NCI-H345 treated with DMSO at 0.1 percent for 48 hours (cell line): Measurements from ENCODE around the gene ADAMTSL5.
"Not testable (repeated sequence)": the region's sequence is repeated elsewhere in the genome, so short reads cannot be mapped to it uniquely, and the experiment has no call there.

Experiments
- DNase-seq: peaks from one replicate; lab custom pipeline; 2025; ENCODE audit not compliant: unreplicated experiment; lab: John Stamatoyannopoulos, UW

Gene ADAMTSL5

DNA sequence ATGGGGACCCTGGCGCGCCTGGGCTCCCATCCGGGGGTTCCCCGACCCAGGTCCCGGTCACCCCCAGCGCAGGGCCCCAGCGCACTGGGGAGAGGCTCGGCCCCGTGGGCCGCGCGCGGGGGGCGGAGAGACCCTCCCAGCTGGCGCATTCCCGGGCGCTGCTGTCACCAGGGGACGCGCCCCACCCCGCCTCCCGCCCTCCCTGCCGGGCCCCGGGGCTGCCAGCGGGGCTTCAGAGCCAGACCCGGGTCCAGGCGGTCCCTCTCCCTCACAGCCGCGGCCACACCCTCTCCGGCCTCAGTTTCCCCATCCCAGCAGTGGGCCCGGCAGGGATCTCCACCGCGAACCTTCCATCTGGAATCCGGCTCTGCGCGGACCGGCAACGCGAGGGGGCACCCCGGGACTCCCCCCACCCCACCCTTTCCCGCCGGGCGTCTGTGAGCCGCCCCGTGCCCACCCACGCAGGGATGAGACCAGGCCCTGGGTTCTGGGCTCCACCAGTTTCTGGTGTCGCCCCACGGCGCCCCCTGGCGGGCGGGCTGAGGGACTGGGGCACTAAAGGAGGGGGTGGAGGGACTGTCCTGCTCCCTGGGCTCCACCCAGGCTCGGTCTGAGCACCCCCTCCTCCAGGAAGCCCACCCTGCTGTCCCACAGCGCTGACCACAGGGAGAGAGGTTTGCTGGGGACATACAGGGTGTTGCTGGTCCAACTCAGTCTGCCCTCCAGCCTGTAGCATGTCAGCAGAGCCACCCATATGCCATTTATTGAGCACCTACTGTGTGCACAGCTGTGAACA is 878 bp upstream of the ADAMTSL5 start:
- no peak for DNase-seq

DNA sequence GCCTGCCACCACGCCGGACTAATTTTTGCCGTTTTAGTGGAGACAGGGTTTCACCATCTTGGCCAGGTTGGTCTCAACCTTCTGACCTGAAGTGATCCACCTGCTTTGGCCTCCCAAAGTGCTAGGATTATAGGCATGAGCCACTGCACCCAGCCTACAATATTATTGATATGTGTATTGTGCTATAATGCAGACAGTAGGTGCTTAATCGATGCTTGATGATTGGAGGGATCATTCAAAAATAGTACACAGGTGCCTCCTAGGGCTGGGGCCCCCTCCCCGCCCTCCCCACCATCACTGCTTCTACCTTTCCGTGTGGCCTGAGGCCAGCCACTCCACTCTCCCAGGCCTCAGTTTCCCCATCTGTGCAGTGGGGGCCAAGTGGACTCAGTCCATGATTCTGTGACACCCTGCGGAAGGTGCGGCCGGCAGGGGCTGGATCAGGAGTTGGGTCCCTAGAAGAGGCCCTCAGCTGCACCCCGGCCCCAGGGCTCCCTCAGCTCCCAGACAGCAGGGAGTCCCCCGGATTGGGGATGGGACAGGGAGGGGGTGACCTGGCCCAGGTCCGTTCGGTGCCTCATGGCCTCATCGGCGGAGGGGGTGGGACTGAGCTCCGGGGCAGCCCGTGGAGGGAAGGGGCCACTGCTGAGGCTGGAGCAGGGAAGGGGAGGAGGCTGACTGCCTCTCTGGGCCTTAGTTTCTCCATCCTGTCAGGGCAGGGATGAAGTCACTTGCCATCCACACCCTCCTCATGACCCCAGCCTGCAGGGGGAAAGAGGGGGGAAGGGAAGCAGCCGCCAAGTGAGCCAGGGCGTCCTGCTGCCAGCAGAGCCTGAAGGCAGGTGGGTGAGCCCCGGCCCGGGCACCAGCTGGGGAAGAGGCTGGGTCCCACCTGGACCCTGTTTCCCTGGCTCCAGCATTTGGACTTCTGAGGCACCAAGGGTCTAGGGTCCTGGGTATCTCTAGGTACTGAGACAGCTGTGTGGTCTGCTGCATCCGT is 1.2 kb downstream of the ADAMTSL5 start:
- DNase-seq: no peak

DNA sequence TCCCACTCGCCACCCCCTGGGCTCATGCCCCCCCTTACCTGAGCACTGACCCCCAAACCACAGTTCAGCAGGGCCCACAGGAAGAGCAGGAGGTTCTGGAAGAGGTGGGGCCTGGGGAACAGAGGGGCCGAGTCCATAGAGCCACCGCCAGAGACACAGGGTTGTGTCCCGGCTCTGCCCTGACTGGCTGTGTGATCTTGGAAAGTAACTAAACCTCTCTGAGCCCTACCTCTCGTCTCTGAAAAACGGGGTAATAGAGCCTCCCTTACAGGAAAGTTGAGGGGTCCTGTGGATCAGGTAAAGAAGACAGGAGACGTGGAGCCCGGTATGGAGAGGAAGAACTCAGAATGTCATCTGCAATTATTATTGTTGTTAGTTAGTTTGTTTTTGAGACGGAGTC is 2.0 kb downstream of the ADAMTSL5 start:
- no peak for DNase-seq

DNA sequence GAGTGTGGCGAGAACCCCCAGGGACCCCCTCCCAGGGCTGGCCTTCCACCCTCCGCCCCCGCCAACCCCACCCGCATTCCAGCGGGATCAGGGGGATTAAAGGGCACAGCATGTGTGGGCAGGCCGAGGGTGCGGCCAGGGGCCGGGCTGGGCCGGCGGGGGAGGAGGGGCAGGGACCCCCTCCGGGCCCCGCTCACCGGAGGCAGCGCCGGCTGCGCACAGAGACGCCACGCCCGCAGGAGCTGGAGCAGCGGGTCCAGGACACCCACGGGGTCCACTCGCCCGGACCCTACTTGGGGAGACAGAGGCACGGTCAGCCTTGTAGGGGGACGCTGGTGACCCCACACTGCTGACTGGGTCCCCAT is 2.4 kb downstream of the ADAMTSL5 start:
- no peak for DNase-seq

- DNase-seq: no peak
These were observed 3.0 kb downstream of the ADAMTSL5 start for GRCh38 chr19:1509602-1510441.

DNA sequence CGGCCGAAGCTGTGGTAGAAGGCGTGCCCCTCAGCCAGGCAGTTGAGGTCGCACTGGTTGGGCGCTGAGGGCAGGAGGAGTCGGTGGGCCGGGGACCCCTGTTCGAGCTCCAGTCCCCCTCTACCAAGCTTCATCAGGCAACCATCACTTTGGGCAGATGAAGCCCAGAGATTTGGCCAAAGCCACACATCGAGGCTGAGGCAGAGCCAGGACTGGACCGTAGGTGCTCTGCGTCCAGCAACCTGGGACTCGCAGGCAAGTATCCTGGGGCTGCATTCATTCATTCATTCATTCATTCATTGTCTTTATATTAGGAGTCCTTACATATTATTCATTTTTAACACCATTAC is 4.3 kb downstream of the ADAMTSL5 start:
- no peak for DNase-seq

- peak; percentile 91 for DNase-seq
These were observed 4.9 kb downstream of the ADAMTSL5 start for GRCh38 chr19:1507763-1508506.

GRCh38 chr19:1507192-1507660 is 5.6 kb downstream of the ADAMTSL5 start:
- DNase-seq: no peak

DNA sequence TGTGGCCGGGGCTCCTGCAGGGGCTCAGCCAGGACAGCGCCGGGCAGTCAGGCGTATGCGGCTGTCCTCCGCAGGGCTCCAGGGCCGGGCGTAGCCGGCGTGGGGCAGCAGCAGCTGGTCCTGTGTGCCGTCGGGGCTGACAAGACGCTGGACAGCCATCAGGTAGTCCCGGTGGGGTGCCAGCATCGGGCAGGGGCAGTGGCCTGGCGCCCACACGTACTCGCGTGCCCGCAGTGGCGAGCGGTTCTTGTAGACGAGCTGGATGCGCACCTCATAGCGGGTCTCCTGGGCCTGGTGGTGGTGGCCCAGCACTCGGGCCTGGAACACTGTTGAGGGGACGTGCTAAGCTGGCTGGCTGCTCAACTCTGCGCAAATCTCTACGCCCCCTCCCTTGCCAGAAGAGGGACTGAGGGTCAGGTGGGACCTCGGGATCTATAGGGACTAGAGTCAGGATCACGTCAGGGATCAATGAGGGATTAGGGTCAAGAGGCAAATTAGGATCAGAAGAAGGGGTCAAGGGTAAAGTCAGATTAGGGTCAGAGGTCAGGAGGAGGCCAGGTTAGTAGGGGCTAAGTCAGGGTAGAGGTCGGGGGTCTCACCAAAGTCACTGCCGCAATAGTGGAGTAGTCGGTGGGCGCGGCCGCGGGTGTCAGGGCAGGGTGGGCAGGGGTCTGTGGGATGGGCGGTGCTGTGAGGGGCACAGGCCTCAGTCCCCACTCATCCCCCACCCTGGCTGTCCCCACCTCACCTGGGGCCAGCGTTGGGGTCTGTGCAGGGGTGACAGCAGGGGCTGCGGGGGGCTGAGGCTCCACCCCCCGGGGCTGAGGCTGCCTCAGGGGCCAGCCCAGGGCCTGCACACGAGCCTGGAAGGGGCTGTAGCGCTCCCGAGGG is 6.6 kb downstream of the ADAMTSL5 start:
- DNase-seq: no peak

- DNase-seq: no peak
These were observed 7.8 kb downstream of the ADAMTSL5 start for GRCh38 chr19:1505012-1505411.

DNA sequence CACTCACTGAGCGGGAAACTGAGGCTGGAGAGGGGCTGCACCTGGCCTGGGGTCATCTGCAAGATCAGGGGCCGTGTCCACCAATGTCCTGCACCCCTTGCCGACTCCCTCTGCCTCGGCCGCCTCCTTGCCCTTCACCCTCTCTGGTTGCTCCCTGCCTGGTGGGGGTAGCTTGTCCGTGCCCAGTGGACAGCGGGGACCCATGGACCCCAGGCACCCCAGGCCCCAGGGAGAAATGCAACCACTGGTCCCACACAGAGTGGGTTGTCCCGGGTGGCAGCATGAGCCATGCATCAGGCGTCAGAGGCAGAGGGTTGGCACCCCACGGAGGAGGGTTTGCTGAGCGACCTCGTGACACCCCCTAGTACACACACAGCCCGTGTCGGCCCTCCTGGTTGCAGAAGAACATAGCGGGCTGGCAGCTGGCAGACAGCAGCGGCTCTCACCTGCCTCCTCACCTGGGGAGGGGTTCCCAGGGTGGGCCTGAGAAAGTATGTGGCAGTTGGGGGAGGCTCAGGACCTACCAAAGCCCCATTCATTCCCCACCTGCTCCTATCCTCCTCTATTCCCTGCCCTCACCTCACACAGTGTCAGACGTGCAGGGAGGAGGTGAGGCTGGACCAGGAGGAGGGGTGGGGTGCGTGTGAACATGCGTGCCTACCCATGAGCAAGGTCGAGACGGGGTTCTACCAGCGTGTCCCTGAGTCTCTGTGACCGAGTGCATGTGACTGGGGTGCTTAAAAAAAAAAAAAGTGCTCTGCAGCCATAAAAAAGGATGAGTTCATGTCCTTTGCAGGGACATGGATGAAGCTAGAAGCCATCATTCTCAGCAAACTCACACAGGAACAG is 8.7 kb downstream of the ADAMTSL5 start:
- no peak for DNase-seq

GRCh38 chr19:1503089-1503924 is 9.5 kb downstream of the ADAMTSL5 start:
- no peak for DNase-seq

DNA sequence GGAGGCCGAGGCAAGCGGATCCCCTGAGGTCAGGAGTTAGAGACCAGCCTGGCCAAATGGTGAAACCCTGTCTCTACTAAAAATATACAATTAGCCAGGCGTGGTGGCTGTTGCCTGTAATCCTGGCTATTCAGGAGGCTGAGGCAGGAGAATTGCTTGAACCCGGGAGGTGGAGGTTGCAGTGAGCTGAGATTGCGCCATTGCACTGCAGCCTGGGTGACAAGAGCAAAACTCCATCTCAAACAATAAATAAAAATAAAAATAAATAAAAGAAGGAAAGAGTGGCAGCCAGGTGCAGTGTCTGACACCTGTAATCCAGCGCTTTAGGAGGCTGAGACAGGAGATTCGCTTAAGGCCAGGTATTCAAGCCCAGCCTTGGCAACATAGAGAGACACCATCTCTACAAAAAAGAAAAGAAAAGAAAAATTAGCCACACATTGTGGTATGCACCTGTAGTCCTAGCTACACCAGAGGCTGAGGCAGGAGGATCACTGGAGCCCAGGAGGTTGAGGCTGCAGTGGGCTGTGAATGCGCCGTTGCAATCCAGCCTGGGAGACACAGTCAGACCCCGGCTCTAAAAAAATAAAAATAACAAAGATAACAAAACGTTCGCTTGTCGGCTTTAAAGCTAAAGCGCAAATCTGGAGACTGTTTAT is 10.3 kb downstream of the ADAMTSL5 start:
- DNase-seq: no peak

DNA sequence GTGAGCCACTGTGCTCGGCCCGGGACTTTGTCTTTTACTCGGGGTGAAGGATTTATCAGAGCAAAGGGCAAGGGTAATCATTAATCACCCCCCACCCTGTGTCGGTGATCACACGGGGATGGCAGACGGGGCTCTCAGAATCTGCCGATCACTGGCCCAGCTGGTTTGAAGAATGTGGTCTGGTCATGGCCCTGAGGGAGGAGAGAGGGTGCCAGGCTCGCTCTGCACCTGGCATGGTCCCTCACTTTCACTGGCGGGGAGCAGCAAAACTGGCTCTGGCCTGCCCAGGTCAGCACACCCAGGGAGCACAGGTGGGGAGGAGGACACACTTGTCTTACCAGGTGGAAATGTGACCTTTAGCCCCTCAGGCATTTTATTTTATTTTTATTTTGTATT is 11.6 kb downstream of the ADAMTSL5 start:
- DNase-seq: no peak

DNA sequence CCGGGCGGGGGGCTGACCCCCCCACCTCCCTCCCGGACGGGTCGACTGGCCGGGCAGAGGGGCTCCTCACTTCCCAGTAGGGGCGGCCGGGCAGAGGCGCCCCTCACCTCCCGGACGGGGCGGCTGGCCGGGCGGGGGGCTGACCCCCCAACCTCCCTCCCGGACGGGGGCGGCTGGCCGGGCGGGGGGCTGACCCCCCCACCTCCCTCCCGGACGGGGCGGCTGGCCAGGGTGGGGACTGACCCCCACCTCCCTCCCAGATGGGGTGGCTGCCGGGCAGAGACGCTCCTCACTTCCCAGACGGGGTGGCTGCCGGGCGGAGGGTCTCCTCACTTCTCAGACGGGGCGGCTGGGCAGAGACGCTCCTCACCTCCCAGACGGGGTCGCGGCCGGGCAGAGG is 13.6 kb downstream of the ADAMTSL5 start:
- not testable (repeated sequence) for DNase-seq

- no peak for DNase-seq
These were observed 15.1 kb downstream of the ADAMTSL5 start for GRCh38 chr19:1497578-1498235.
